Brain microvascular endothelial cell (primary cell): ENCODE measurements around the gene BCL2.

Experiments used
- DNase-seq: peaks from one replicate; pipeline ENCODE4 v3.0.0-alpha.2; 2020
- H3K27ac ChIP-seq: fragments of 250-450 bp; sonication (Bioruptor Pico); 2 replicates; pipeline ENCODE4 v1.5.1; 2020; ENCODE audit warnings: mild to moderate bottlenecking, moderate library complexity
- H3K27me3 ChIP-seq: fragments of 250-450 bp; sonication (Bioruptor Pico); replicated peaks from 2 replicates; pipeline ENCODE4 v1.5.1; 2020; ENCODE audit warnings: mild to moderate bottlenecking
- H3K36me3 ChIP-seq: fragments of 250-450 bp; sonication (Bioruptor Pico); replicated peaks from 2 replicates; pipeline ENCODE4 v1.5.1; 2020; ENCODE audit warnings: mild to moderate bottlenecking
- H3K4me3 ChIP-seq: 2 replicates; pipeline ENCODE4 v1.5.1; 2011; ENCODE audit warnings: low read depth, mild to moderate bottlenecking, control low read depth, low read length, moderate library complexity
- CTCF ChIP-seq: IDR thresholded peaks from 2 replicates; pipeline ENCODE4 v1.5.1; 2011; ENCODE audit warnings: low read depth, mild to moderate bottlenecking, moderate library complexity, low read length, control low read depth, inconsistent platforms; ENCODE audit errors: missing control alignments
- in situ Hi-C: cut with HindIII; loops from 2 replicates; pipeline ENCODE4 v1.10.0; 2017; ENCODE audit warnings: low sequenced_read_pairs, low pct_ligation_motif_present

BCL2 gene

GRCh38 chr18:63177919-63178821 lies 141.4 kb downstream of the BCL2 start:
- Histone ChIP-seq H3K27me3 (peaks cover 20% of the 10 kb centered on the region), H3K36me3 (no peaks in the 10 kb centered on the region), H3K27ac (no peak overlapping the region), H3K4me3 (no peak overlapping the region)
- DNase-seq: no peak
- no peak for TF ChIP-seq CTCF
- in situ Hi-C loops: no loop called here

- Histone ChIP-seq H3K27ac (no peak overlapping the region), H3K4me3 (no peak overlapping the region), H3K36me3 (no peaks in the 10 kb centered on the region), H3K27me3 (peaks cover 20% of the 10 kb centered on the region)
- no peak for TF ChIP-seq CTCF
- in situ Hi-C loops: no loop called here
- DNase-seq: no peak
Measured at GRCh38 chr18:63177259-63177658, 142.3 kb downstream of the BCL2 start.

GRCh38 chr18:63175264-63175663 lies 144.3 kb downstream of the BCL2 start:
- no peak overlapping the region for H3K4me3 ChIP-seq
- in situ Hi-C loops: no loop called here
- H3K27ac ChIP-seq: no peak overlapping the region
- DNase-seq: no peak
- TF ChIP-seq CTCF: no peak
- H3K27me3 ChIP-seq: peaks cover 5% of the 10 kb centered on the region
- no peaks in the 10 kb centered on the region for H3K36me3 ChIP-seq

- no peak for DNase-seq
- Histone ChIP-seq H3K4me3 (no peak overlapping the region), H3K36me3 (no peaks in the 10 kb centered on the region), H3K27me3 (no peaks in the 10 kb centered on the region), H3K27ac (no peak overlapping the region)
- in situ Hi-C loops: no loop called here
- no peak for TF ChIP-seq CTCF
Measured at GRCh38 chr18:63173983-63174382, 145.6 kb downstream of the BCL2 start.

GRCh38 chr18:63169853-63170252 lies 149.7 kb downstream of the BCL2 start:
- Histone ChIP-seq H3K27ac (no peak overlapping the region), H3K36me3 (no peaks in the 10 kb centered on the region), H3K4me3 (no peak overlapping the region), H3K27me3 (no peaks in the 10 kb centered on the region)
- in situ Hi-C loops: no loop called here
- TF ChIP-seq CTCF: no peak
- DNase-seq: no peak
